Panc1 (cell line): ENCODE results near the gene DDC. TPM values are rescaled to one million over a fixed set of nuclear protein-coding genes. Genes with fewer than 3 reads are reported as not detected.

Experiments used
- ATAC-seq: fragments of 200-7000 bp; cut with Tn5 transposase; 2 replicates; pipeline ENCODE4 v1.9.1; 2020; ENCODE audit warnings: mild to moderate bottlenecking, moderate library complexity
- BruUV-seq: library from RNA; stranded (reverse); fragments of 400-500 nt; replicated peaks from 2 replicates; lab custom pipeline; 2021; lab: Mats Ljungman, UMichigan
- CTCF ChIA-PET: fragments of 300-600 bp; sonication (Branson Sonifier 250); formaldehyde crosslinking; loops from one replicate; lab custom pipeline; 2022; ENCODE audit warnings: antibody characterized with exemption; lab: Charles Lee
- POLR2A ChIA-PET: fragments of 300-600 bp; sonication (Branson Sonifier 250); formaldehyde crosslinking; loops from one replicate; lab custom pipeline; 2022; ENCODE audit warnings: antibody characterized with exemption; lab: Charles Lee
- DNase-seq: peaks from one replicate; pipeline ENCODE4 v3.0.0-alpha.2; 2010; ENCODE audit warnings: low read depth, low spot score
- H3K27ac ChIP-seq: 2 replicates; pipeline ENCODE4 v1.5.1; 2011; ENCODE audit warnings: mild to moderate bottlenecking, low read length, inconsistent platforms
- H3K27me3 ChIP-seq: fragments of 200-500 bp; sonication (Bioruptor generic); 2 replicates; pipeline ENCODE4 v1.6.0; 2014; ENCODE audit warnings: low read length, inconsistent platforms; ENCODE audit not compliant: control insufficient read depth, insufficient read depth
- H3K36me3 ChIP-seq: fragments of 200-500 bp; sonication (Bioruptor generic); 2 replicates; pipeline ENCODE4 v1.5.1; 2014; ENCODE audit warnings: inconsistent platforms, mild to moderate bottlenecking, low read length, moderate library complexity; ENCODE audit not compliant: control insufficient read depth, insufficient read depth
- H3K4me1 ChIP-seq: 2 replicates; pipeline ENCODE4 v1.5.1; 2011; ENCODE audit warnings: inconsistent platforms, mild to moderate bottlenecking, low read length, moderate library complexity; ENCODE audit not compliant: control insufficient read depth, insufficient read depth
- H3K4me3 ChIP-seq, 2 experiments: 2 replicates each; pipeline ENCODE4 v1.5.1; 2011 to 2012; ENCODE audit warnings: low read depth in 2 of 2, low read length in 2 of 2, mild to moderate bottlenecking in 2 of 2, inconsistent platforms in 1 of 2, moderate library complexity in 1 of 2
- H3K9me3 ChIP-seq: fragments of 200-500 bp; sonication (Bioruptor generic); 2 replicates; pipeline ENCODE4 v1.5.1; 2014; ENCODE audit warnings: low read depth, mild to moderate bottlenecking, inconsistent platforms, low read length, moderate library complexity; ENCODE audit not compliant: control insufficient read depth, insufficient read depth
- CTCF ChIP-seq: fragments of 450-650 bp; IDR thresholded peaks from 2 replicates; pipeline ENCODE4 v1.5.1; 2017; ENCODE audit warnings: mild to moderate bottlenecking
- POLR2AphosphoS5 ChIP-seq: IDR thresholded peaks from 2 replicates; pipeline ENCODE4 v1.6.1; 2012; ENCODE audit warnings: mild to moderate bottlenecking, low read depth, low read length, moderate library complexity
- REST ChIP-seq, 2 experiments: IDR thresholded peaks; 2 replicates each; pipeline ENCODE4 v1.6.1; 2011 to 2012; ENCODE audit warnings: low read depth in 2 of 2, control low read depth in 1 of 2, low read length in 1 of 2, mild to moderate bottlenecking in 1 of 2, moderate library complexity in 1 of 2; ENCODE audit not compliant: insufficient read depth in 1 of 2
- SIN3A ChIP-seq: IDR thresholded peaks from 2 replicates; pipeline ENCODE4 v1.6.1; 2012; ENCODE audit warnings: low read depth, mild to moderate bottlenecking, low read length, moderate library complexity, borderline replicate concordance; ENCODE audit not compliant: insufficient read depth
- TCF7L2 ChIP-seq: IDR thresholded peaks from 2 replicates; pipeline ENCODE4 v1.6.1; 2011; ENCODE audit warnings: mild to moderate bottlenecking, low read depth, low read length, inconsistent platforms
- in situ Hi-C: cut with HindIII; loops from 2 replicates; pipeline ENCODE4 v1.10.0; 2016; ENCODE audit warnings: low sequenced_read_pairs, low pct_unique_long_range_greater_than_20kb
- intact Hi-C: fragments of 100-400 bp; cut with micrococcal nuclease; formaldehyde crosslinking; loops from one replicate; pipeline ENCODE4 v1.10.0; 2022; ENCODE audit not compliant: unreplicated experiment
- total RNA-seq: library from RNA; stranded (reverse); gene quantifications from one replicate; pipeline ENCODE4 v1.2.1, GENCODE V29; 2021; ENCODE audit not compliant: unreplicated experiment

Gene DDC
- total RNA-seq, 1 experiment from 2014 or later, result not detected

GRCh38 chr7:50556247-50556991 lies 8.8 kb downstream of the DDC start:
- intact Hi-C loops (no loop called here), in situ Hi-C loops (no loop called here)
- no peaks in the 10 kb centered on the region for H3K4me1 ChIP-seq
- peaks cover 13% of the 10 kb centered on the region; the same call in 1 of the 2 replicates for H3K27me3 ChIP-seq
- CTCF ChIA-PET, result no interaction called here
- TF ChIP-seq POLR2AphosphoS5 (no peak), SIN3A (no peak), CTCF (no peak), TCF7L2 (no peak), REST (IDR thresholded peaks at IDR 0.05; ENCODE audit: insufficient read depth in 1 of 2, low read depth in 2 of 2, low read length in 1 of 2) (no peak)
- no peak for DNase-seq
- no peak for ATAC-seq
- no peak overlapping the region for H3K27ac ChIP-seq
- H3K36me3 ChIP-seq, result no peaks in the 10 kb centered on the region
- POLR2A ChIA-PET, result no interaction called here
- H3K4me3 ChIP-seq, result no peak overlapping the region
- no TSS peak for BruUV-seq
- H3K9me3 ChIP-seq, result no peaks in the 10 kb centered on the region

DNA sequence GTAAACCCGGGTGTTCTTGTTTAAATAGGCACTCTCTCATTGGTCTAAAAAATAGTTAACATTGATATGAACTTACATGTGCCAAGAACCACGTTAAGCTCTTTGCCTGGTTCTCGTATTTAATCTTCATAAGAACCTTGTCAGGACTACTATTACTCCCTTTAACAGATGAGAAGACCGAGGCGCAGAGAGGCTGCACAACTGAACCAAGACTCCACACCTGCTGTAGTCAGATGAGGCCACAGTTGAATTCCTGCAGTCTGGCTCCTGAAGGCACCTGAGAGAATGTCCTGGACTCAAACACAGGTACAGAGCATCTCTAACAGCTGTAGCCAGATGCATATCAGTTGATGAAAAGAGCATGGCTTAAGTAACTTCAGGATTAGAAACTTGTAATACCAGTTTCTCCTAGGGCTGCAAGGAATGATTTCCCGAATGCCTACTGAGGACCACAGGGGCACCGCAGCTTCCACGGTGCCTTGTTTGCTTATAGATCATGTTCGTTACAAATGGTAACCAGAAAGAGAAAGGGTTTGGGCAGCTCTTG lies 9.5 kb downstream of the DDC start:
- peaks cover 13% of the 10 kb centered on the region; the same call in 1 of the 2 replicates for H3K27me3 ChIP-seq
- H3K4me1 ChIP-seq, result no peaks in the 10 kb centered on the region
- H3K4me3 ChIP-seq, result no peak overlapping the region
- no peak overlapping the region for H3K27ac ChIP-seq
- in situ Hi-C loops (no loop called here), intact Hi-C loops (no loop called here)
- BruUV-seq, result no TSS peak
- ChIA-PET POLR2A (no interaction called here), CTCF (interaction anchor here (0.6 kb wide), 1 partner anchor 52 kb away, joined by 4 read pairs; no protein-coding TSS in a partner anchor)
- no peaks in the 10 kb centered on the region for H3K36me3 ChIP-seq
- DNase-seq, result no peak
- no peak for ATAC-seq
- H3K9me3 ChIP-seq, result no peaks in the 10 kb centered on the region
- TF ChIP-seq REST (IDR thresholded peaks at IDR 0.05; ENCODE audit: insufficient read depth in 1 of 2, low read depth in 2 of 2, low read length in 1 of 2), result no peak
- TF ChIP-seq POLR2AphosphoS5, result no peak
- no peak for TF ChIP-seq CTCF
- TF ChIP-seq TCF7L2, result no peak
